K562 (cell line): ENCODE measurements around the gene HSD17B2. TPM values are rescaled to one million over a fixed set of nuclear protein-coding genes. Genes with fewer than 3 reads are reported as not detected.

ENCODE experiments used
- ATAC-seq: fragments of 200-7000 bp; cut with Tn5 transposase; 3 replicates; pipeline ENCODE4 v1.9.1; 2020; ENCODE audit warnings: moderate library complexity
- BruUV-seq: library from RNA; stranded (reverse); fragments of 400-500 nt; replicated peaks from 2 replicates; lab custom pipeline; 2021; lab: Mats Ljungman, UMichigan
- CTCF ChIA-PET: fragments of 300-600 bp; formaldehyde crosslinking; extraction: SDS; loops from one replicate; lab custom pipeline; 2021; ENCODE audit warnings: low intra/inter-chr PET ratio; lab: Yijun Ruan, JAX
- POLR2A ChIA-PET: fragments of 300-600, 350-650 bp; sonication (Branson Sonifier 250); formaldehyde crosslinking; extraction: SDS; loops from one replicate; lab custom pipeline; 2021; ENCODE audit warnings: antibody characterized with exemption, inconsistent platforms; lab: Yijun Ruan, JAX
- DNase-seq, 4 experiments: peaks; one replicate each; pipeline versions ENCODE4 v3.0.0 to v3.0.0-alpha.2; 2011 to 2018; ENCODE audit warnings: low spot score in 3 of 4, mixed read lengths in 3 of 4; ENCODE audit errors: extremely low read depth in 1 of 4
- FAIRE-seq: peaks from 2 replicates; lab custom pipeline; 2011; peaks lifted over from hg19 to GRCh38; lab: Jason Lieb, UNC
- H2AFZ ChIP-seq: 2 replicates; pipeline ENCODE4 v1.6.0; 2011; ENCODE audit warnings: low read depth, low read length, control low read depth, inconsistent platforms
- H3K27ac ChIP-seq: fragments of 200-600 bp; 3 replicates; pipeline ENCODE4 v1.8.0; 2011; ENCODE audit warnings: low read depth, mild to moderate bottlenecking, control low read depth, inconsistent platforms, low read length, moderate library complexity, mixed read lengths; ENCODE audit errors: extremely low read depth
- H3K27me3 ChIP-seq, 2 experiments: fragments of 300-600 bp in 1 of 2; 2 replicates in 1 of 2; 3 replicates in 1 of 2; pipeline versions ENCODE4 v1.6.0 to v1.8.0; 2011; ENCODE audit warnings: inconsistent platforms in 2 of 2, low read length in 2 of 2, mild to moderate bottlenecking in 1 of 2, mixed read lengths in 1 of 2, moderate library complexity in 1 of 2; ENCODE audit not compliant: control insufficient read depth in 2 of 2, insufficient read depth in 2 of 2
- H3K36me3 ChIP-seq: fragments of 300-600 bp; 3 replicates; pipeline ENCODE4 v1.8.0; 2011; ENCODE audit warnings: mild to moderate bottlenecking, low read length, inconsistent platforms; ENCODE audit not compliant: control insufficient read depth, insufficient read depth
- H3K4me1 ChIP-seq, 2 experiments: fragments of 200-600 bp in 1 of 2; replicated peaks in 1 of 2; 2 replicates in 1 of 2; 3 replicates in 1 of 2; pipeline versions ENCODE4 v1.5.1 to v1.8.0; 2011; ENCODE audit warnings: inconsistent platforms in 2 of 2, low read length in 2 of 2, mild to moderate bottlenecking in 1 of 2, mixed read lengths in 1 of 2, moderate library complexity in 1 of 2; ENCODE audit not compliant: control insufficient read depth in 2 of 2, insufficient read depth in 2 of 2
- H3K4me2 ChIP-seq: 2 replicates; pipeline ENCODE4 v1.6.1; 2011; ENCODE audit warnings: low read length, control low read depth, inconsistent platforms, mixed read lengths; ENCODE audit not compliant: insufficient read depth
- H3K4me3 ChIP-seq: fragments of 200-600 bp; sonication (generic), shearing (Covaris generic); 2 replicates; pipeline ENCODE4 v1.5.1; 2016; ENCODE audit warnings: control low read depth, inconsistent platforms
- H3K79me2 ChIP-seq: fragments of 200-600 bp; 3 replicates; pipeline ENCODE4 v1.8.0; 2011; ENCODE audit warnings: low read length, inconsistent platforms; ENCODE audit not compliant: control insufficient read depth, insufficient read depth
- H3K9ac ChIP-seq, 2 experiments: 2 replicates each; pipeline versions ENCODE4 v1.6.0 to v1.6.1; 2011; ENCODE audit warnings: low read depth in 2 of 2, low read length in 2 of 2, control low read depth in 1 of 2, inconsistent platforms in 1 of 2, mild to moderate bottlenecking in 1 of 2, mixed read lengths in 1 of 2; ENCODE audit not compliant: insufficient read depth in 1 of 2
- H3K9me1 ChIP-seq: one replicate; pipeline ENCODE4 v1.6.0; 2011; ENCODE audit warnings: inconsistent platforms, mild to moderate bottlenecking, low read length, moderate library complexity; ENCODE audit not compliant: control insufficient read depth, insufficient read depth
- H3K9me3 ChIP-seq: replicated peaks from 2 replicates; pipeline ENCODE4 v1.5.1; 2011; ENCODE audit warnings: low read depth, low read length, inconsistent platforms; ENCODE audit not compliant: control insufficient read depth, insufficient read depth
- H4K20me1 ChIP-seq: replicated peaks from 2 replicates; pipeline ENCODE4 v1.6.1; 2011; ENCODE audit warnings: low read length, inconsistent platforms, mixed read lengths; ENCODE audit not compliant: control insufficient read depth, insufficient read depth
- HDAC6 ChIP-seq: IDR thresholded peaks from 2 replicates; pipeline ENCODE4 v1.6.1; 2012; ENCODE audit warnings: low read depth, mild to moderate bottlenecking, control low read depth, inconsistent platforms, low read length, moderate library complexity
- MECOM ChIP-seq: fragments of 250-450 bp; sonication (Bioruptor Pico); IDR thresholded peaks from 2 replicates; pipeline ENCODE4 v1.8.0; 2022; ENCODE audit warnings: inconsistent platforms
- NELFE ChIP-seq: IDR thresholded peaks from 2 replicates; pipeline ENCODE4 v1.6.1; 2011; ENCODE audit warnings: mild to moderate bottlenecking; ENCODE audit not compliant: insufficient read depth, insufficient read length
- PPARD ChIP-seq: fragments of 250-450 bp; sonication (Bioruptor Pico); IDR thresholded peaks from 2 replicates; pipeline ENCODE4 v1.8.0; 2022; ENCODE audit warnings: inconsistent platforms, mild to moderate bottlenecking, moderate library complexity
- PTRF ChIP-seq: fragments of 450-650 bp; IDR thresholded peaks from 2 replicates; pipeline ENCODE4 v1.6.1; 2016; ENCODE audit warnings: mild to moderate bottlenecking, missing genetic modification characterization, missing compliant biosample characterization
- ZMIZ1 ChIP-seq, 2 experiments: fragments of 150-350 bp in 1 of 2; IDR thresholded peaks; 2 replicates each; pipeline ENCODE4 v1.6.1; 2012 to 2016; ENCODE audit warnings: low read depth in 2 of 2, low read length in 2 of 2, mild to moderate bottlenecking in 1 of 2, moderate library complexity in 1 of 2
- ZNF232 ChIP-seq: sonication (generic); formaldehyde crosslinking; IDR thresholded peaks from 2 replicates; pipeline ENCODE4 v1.8.0; 2022; ENCODE audit warnings: mild to moderate bottlenecking, missing genetic modification reagents
- ZNF347 ChIP-seq: fragments of 450-650 bp; formaldehyde crosslinking; IDR thresholded peaks from 2 replicates; pipeline ENCODE4 v1.4.0; 2020; ENCODE audit warnings: low read depth, mild to moderate bottlenecking, moderate library complexity
- ZNF76 ChIP-seq: fragments of 250-450 bp; sonication (Bioruptor Pico); IDR thresholded peaks from 2 replicates; pipeline ENCODE4 v1.4.0; 2020; ENCODE audit warnings: mild to moderate bottlenecking, moderate library complexity, borderline replicate concordance
- WGBS: fragments of 100-300 bp; shearing (Covaris generic); methylation state at CpG from one replicate; pipeline ENCODE4 v1.1.6; 2016; ENCODE audit warnings: low coverage, mixed read lengths; ENCODE audit not compliant: insufficient coverage; ENCODE audit errors: missing lambda C conversion rate; 5-methylcytosine and 5-hydroxymethylcytosine counted together
- in situ Hi-C: fragments of 300-500 bp; cut with MboI; formaldehyde crosslinking; loops from 4 replicates; pipeline ENCODE4 v1.15.0; 2018; ENCODE audit warnings: inconsistent platforms, mixed read lengths
- intact Hi-C: fragments of 100-400 bp; cut with micrococcal nuclease; formaldehyde crosslinking; loops from 2 replicates; pipeline ENCODE4 v1.14.2; 2022
- polyA plus RNA-seq, 8 experiments: library from polyadenylated mRNA; depleted of rRNA in 4 of 8; stranded (reverse) in 5 of 8; unstranded in 3 of 8; fragments of >200 nt; fragmentation: Nextera tagmentation in 2 of 8; fragmentation: Illumina TruSeq in 1 of 8; extraction: Ambion mirVana in 2 of 8; extraction: Trizol in 1 of 8; gene quantifications; 2 replicates each; pipeline versions ENCODE4 v1.2.1 to v1.2.3, GENCODE V29; 2011 to 2014; ENCODE audit warnings: inconsistent platforms in 1 of 8, missing spikeins in 1 of 8
- total RNA-seq, 7 experiments: library from RNA; depleted of rRNA in 6 of 7; stranded (reverse); fragments of >200 nt in 6 of 7; fragmentation: Illumina TruSeq in 2 of 7; extraction: Trizol in 2 of 7; gene quantifications; 2 replicates each; pipeline versions ENCODE4 v1.2.1 to v1.2.3, GENCODE V29; 2011 to 2021; ENCODE audit warnings: low replicate concordance in 1 of 7
- TF ChIP-seq, protein P1 (sequence below): fragments of 200-800 bp; sonication (Bioruptor generic); IDR thresholded peaks from 2 replicates; pipeline ENCODE4 v1.6.1; 2016; ENCODE audit warnings: missing genetic modification characterization, missing compliant biosample characterization

HSD17B2 gene
- total and polyA plus RNA-seq, 9 of the 15 experiments (the other 6 are each of a cell fraction or from before 2014, with no cell fraction given) = not detected

- no peaks in the 10 kb centered on the region for H3K9me3 ChIP-seq
- ATAC-seq (no peak), FAIRE-seq (no peak), DNase-seq (no peak)
- no peak overlapping the region for H2AFZ ChIP-seq
- H3K4me3 ChIP-seq = no peak overlapping the region
- H4K20me1 ChIP-seq = no peaks in the 10 kb centered on the region
- no peak overlapping the region for H3K4me2 ChIP-seq
- no peak overlapping the region for H3K9ac ChIP-seq
- H3K9me1 ChIP-seq = no peaks in the 10 kb centered on the region
- ChIA-PET CTCF (interaction anchor here (0.7 kb wide), 1 partner anchor 199 kb away, joined by 3 read pairs; no protein-coding TSS in a partner anchor), POLR2A (no interaction called here)
- no peaks in the 10 kb centered on the region for H3K36me3 ChIP-seq
- H3K27ac ChIP-seq = no peak overlapping the region
- no peaks in the 10 kb centered on the region; a peak in 3 of 5 replicates for H3K27me3 ChIP-seq
- no peaks in the 10 kb centered on the region for H3K79me2 ChIP-seq
- intact Hi-C loops (no loop called here), in situ Hi-C loops (no loop called here)
- under 1% methylated on average over 8 of the region's 8 CpGs for WGBS
- TF ChIP-seq ZNF232 (CRISPR knock-in tag) (no peak), NELFE (no peak), PTRF (tag) (no peak), ZNF347 (CRISPR knock-in tag) (no peak), HDAC6 (no peak), ZNF76 (CRISPR knock-in tag) (no peak), PPARD (CRISPR knock-in tag) (no peak), ZMIZ1 (IDR thresholded peaks at IDR 0.05; ENCODE audit: low read depth in 2 of 2, low read length in 2 of 2) (no peak), MECOM (no peak)
- TF ChIP-seq, protein P1, sequence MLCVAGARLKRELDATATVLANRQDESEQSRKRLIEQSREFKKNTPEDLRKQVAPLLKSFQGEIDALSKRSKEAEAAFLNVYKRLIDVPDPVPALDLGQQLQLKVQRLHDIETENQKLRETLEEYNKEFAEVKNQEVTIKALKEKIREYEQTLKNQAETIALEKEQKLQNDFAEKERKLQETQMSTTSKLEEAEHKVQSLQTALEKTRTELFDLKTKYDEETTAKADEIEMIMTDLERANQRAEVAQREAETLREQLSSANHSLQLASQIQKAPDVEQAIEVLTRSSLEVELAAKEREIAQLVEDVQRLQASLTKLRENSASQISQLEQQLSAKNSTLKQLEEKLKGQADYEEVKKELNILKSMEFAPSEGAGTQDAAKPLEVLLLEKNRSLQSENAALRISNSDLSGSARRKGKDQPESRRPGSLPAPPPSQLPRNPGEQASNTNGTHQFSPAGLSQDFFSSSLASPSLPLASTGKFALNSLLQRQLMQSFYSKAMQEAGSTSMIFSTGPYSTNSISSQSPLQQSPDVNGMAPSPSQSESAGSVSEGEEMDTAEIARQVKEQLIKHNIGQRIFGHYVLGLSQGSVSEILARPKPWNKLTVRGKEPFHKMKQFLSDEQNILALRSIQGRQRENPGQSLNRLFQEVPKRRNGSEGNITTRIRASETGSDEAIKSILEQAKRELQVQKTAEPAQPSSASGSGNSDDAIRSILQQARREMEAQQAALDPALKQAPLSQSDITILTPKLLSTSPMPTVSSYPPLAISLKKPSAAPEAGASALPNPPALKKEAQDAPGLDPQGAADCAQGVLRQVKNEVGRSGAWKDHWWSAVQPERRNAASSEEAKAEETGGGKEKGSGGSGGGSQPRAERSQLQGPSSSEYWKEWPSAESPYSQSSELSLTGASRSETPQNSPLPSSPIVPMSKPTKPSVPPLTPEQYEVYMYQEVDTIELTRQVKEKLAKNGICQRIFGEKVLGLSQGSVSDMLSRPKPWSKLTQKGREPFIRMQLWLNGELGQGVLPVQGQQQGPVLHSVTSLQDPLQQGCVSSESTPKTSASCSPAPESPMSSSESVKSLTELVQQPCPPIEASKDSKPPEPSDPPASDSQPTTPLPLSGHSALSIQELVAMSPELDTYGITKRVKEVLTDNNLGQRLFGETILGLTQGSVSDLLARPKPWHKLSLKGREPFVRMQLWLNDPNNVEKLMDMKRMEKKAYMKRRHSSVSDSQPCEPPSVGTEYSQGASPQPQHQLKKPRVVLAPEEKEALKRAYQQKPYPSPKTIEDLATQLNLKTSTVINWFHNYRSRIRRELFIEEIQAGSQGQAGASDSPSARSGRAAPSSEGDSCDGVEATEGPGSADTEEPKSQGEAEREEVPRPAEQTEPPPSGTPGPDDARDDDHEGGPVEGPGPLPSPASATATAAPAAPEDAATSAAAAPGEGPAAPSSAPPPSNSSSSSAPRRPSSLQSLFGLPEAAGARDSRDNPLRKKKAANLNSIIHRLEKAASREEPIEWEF = no peak
- no peaks in the 10 kb centered on the region for H3K4me1 ChIP-seq
- BruUV-seq = no TSS peak
Observed at GRCh38 chr16:82033683-82034300, 1.3 kb upstream of the HSD17B2 start.
